ENCODE measurements around the gene ABCC6. TPM values are rescaled to one million over a fixed set of nuclear protein-coding genes. Genes with fewer than 3 reads are reported as not detected.
A peak's percentile ranks its signal among the peaks of the same experiment; 100 is the strongest.
"Not testable (repeated sequence)": the region's sequence is repeated elsewhere in the genome, so short reads cannot be mapped to it uniquely, and the experiment has no call there.

The ABCC6 gene
- total and polyA plus RNA-seq, 2 of the 4 experiments (the other 2 are of a cell fraction) = 0.36 to 1.3 TPM

DNA sequence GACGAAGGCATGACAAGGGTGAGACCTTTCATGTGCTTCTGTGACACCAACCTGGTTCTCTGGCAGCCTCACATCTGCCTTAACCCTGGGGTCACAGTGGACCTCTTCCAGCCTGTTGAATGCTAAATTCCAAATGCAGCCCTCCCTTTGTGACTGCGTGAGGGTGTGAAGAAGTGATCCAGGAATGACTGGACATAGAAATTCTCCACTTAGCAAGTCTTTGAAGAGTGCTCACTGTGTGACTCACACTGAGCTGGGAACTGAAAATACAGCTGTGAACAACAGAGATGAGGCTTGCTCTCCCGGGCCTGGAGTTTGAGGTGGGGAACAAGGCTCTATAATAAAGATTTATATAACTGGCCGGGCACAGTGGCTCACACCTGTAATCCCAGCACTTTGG lies 23.9 kb downstream of the ABCC6 start:
- H3K36me3 ChIP-seq (ENCODE audit: control insufficient read depth, insufficient read depth, low read length); H2BK5ac ChIP-seq (ENCODE audit: low read depth, low read length, poor library complexity, severe bottlenecking); H3K18ac ChIP-seq (ENCODE audit: low read depth, low read length); dilution Hi-C loops (cut with HindIII; ENCODE audit: low sequenced_read_pairs, unreplicated experiment); H3K4me2 ChIP-seq (ENCODE audit: low read depth, low read length); H2AFZ ChIP-seq (replicated peaks; ENCODE audit: low read length, poor library complexity); H4K91ac ChIP-seq (ENCODE audit: insufficient read depth, low read depth, low read length); H3K23ac ChIP-seq (ENCODE audit: low read depth, low read length); H3K27ac ChIP-seq (ENCODE audit: insufficient read depth, low read length); CTCF ChIA-PET; H3K27me3 ChIP-seq (ENCODE audit: control insufficient read depth, insufficient read depth, low read length); H3K4ac ChIP-seq (ENCODE audit: low read depth, low read length); H3K4me1 ChIP-seq (ENCODE audit: control insufficient read depth, insufficient read depth, low read length); H3K9me3 ChIP-seq (ENCODE audit: control insufficient read depth, insufficient read depth, low read length); H2AK9ac ChIP-seq (replicated peaks; ENCODE audit: low read depth, low read length, poor library complexity); H4K5ac ChIP-seq (ENCODE audit: low read depth, low read length); H3K9ac ChIP-seq (ENCODE audit: low read depth, low read length); H3K56ac ChIP-seq (ENCODE audit: extremely low read depth, insufficient read depth, low read length); POLR2A ChIA-PET (ENCODE audit: unreplicated experiment); BruUV-seq (replicated peaks); H3K4me3 ChIP-seq (ENCODE audit: insufficient read depth, low read depth, low read length); H3K14ac ChIP-seq (replicated peaks; ENCODE audit: low read depth, low read length); H3K9me1 ChIP-seq (ENCODE audit: insufficient read depth, low read length); H2BK15ac ChIP-seq (ENCODE audit: low read depth, low read length); H4K20me1 ChIP-seq (ENCODE audit: insufficient read depth, low read length); H2BK120ac ChIP-seq (ENCODE audit: low read depth, low read length); H2BK20ac ChIP-seq (ENCODE audit: low read depth, low read length); H3K79me1 ChIP-seq (ENCODE audit: low read depth in 1 of 2, low read length in 2 of 2); H4K8ac ChIP-seq (ENCODE audit: low read depth in 2 of 2, low read length in 2 of 2): not testable (repeated sequence)
- intact Hi-C loops (cut with micrococcal nuclease) = loop anchor here (5.0 to 10.0 kb wide), 3 partner anchors 495 to 772 kb away; no protein-coding TSS in a partner anchor
- peak; percentile 26; the same call in 1 of the 2 replicates for TF ChIP-seq FOS (IDR thresholded peaks at IDR 0.05; ENCODE audit: low read depth, low read length)
- WGBS, 2 experiments (ENCODE audit: extremely low coverage in 2 of 2, insufficient read length in 1 of 2) = no CpG with 5 or more reads among the region's 4 CpGs
- DNase-seq (peak; percentile 79), ATAC-seq (ENCODE audit: low read depth) (peak; percentile 80)
- in situ Hi-C loops (cut with MboI; ENCODE audit: low sequenced_read_pairs) = loop anchor here (10.0 kb wide), 1 partner anchor 435 kb away; no protein-coding TSS in a partner anchor
- H2AK5ac ChIP-seq (ENCODE audit: low read depth, low read length) = peak overlapping the region; percentile 4; the same call in 1 of the 2 replicates

Data from IMR-90 (cell line).